Neural crest cell (in vitro differentiated cells): ENCODE results near the gene STK24. TPM values are rescaled to one million over a fixed set of nuclear protein-coding genes. Genes with fewer than 3 reads are reported as not detected.

Experiments
- DNase-seq: peaks from one replicate; pipeline ENCODE4 v3.0.0; 2021; ENCODE audit warnings: low read depth, mixed read lengths, low spot score
- H3K27ac Mint-ChIP-seq: one replicate; pipeline ENCODE4 v1.8.0; 2021; ENCODE audit warnings: mild to moderate bottlenecking, mixed read lengths; ENCODE audit not compliant: unreplicated experiment
- H3K27me3 Mint-ChIP-seq: 2 replicates; pipeline ENCODE4 v1.8.0; 2021; ENCODE audit warnings: low read depth, mild to moderate bottlenecking, mixed read lengths
- H3K36me3 Mint-ChIP-seq: 2 replicates; pipeline ENCODE4 v1.8.0; 2021; ENCODE audit warnings: low read depth, mild to moderate bottlenecking, mixed read lengths
- H3K4me1 Mint-ChIP-seq: 2 replicates; pipeline ENCODE4 v1.8.0; 2021; ENCODE audit warnings: mixed read lengths
- H3K4me3 Mint-ChIP-seq: one replicate; pipeline ENCODE4 v1.8.0; 2021; ENCODE audit warnings: mild to moderate bottlenecking, mixed read lengths
- H3K9me3 Mint-ChIP-seq: 2 replicates; pipeline ENCODE4 v1.8.0; 2021; ENCODE audit warnings: mixed read lengths
- CTCF ChIP-seq: fragments of 200-600 bp; sonication (generic); conservative IDR thresholded peaks from 2 replicates; pipeline ENCODE4 v1.5.0; 2021; ENCODE audit warnings: antibody characterized with exemption, mild to moderate bottlenecking
- total RNA-seq: library from RNA; stranded (reverse); gene quantifications from 2 replicates; pipeline ENCODE4 v1.2.1, GENCODE V29; 2021

STK24 gene
- total RNA-seq, 1 donor from 2014 or later: 114 TPM

GRCh38 chr13:98490866-98491265, 86.0 kb downstream of the STK24 start:
- Mint-ChIP-seq H3K27me3 (no peaks in the 10 kb centered on the region), H3K4me3 (peak overlapping the region; percentile 9), H3K27ac (no peak overlapping the region), H3K9me3 (no peaks in the 10 kb centered on the region), H3K36me3 (no peaks in the 10 kb centered on the region), H3K4me1 (peaks cover 73% of the 10 kb centered on the region)
- TF ChIP-seq CTCF: no peak
- no peak for DNase-seq

GRCh38 chr13:98490195-98490836, 86.6 kb downstream of the STK24 start:
- Mint-ChIP-seq H3K27me3 (no peaks in the 10 kb centered on the region), H3K4me3 (no peak overlapping the region), H3K9me3 (no peaks in the 10 kb centered on the region), H3K36me3 (no peaks in the 10 kb centered on the region), H3K27ac (no peak overlapping the region), H3K4me1 (peaks cover 73% of the 10 kb centered on the region)
- no peak for DNase-seq
- TF ChIP-seq CTCF: no peak

- Mint-ChIP-seq H3K4me3 (no peak overlapping the region), H3K9me3 (no peaks in the 10 kb centered on the region), H3K4me1 (peaks cover 74% of the 10 kb centered on the region), H3K27ac (no peak overlapping the region), H3K36me3 (no peaks in the 10 kb centered on the region), H3K27me3 (no peaks in the 10 kb centered on the region)
- no peak for DNase-seq
- no peak for TF ChIP-seq CTCF
Observed at GRCh38 chr13:98489446-98490194, 87.3 kb downstream of the STK24 start.

GRCh38 chr13:98488736-98489135, 88.2 kb downstream of the STK24 start:
- no peak for TF ChIP-seq CTCF
- H3K9me3 Mint-ChIP-seq: no peaks in the 10 kb centered on the region
- H3K27me3 Mint-ChIP-seq: no peaks in the 10 kb centered on the region
- peaks cover 80% of the 10 kb centered on the region for H3K4me1 Mint-ChIP-seq
- peak overlapping the region; percentile 22 for H3K27ac Mint-ChIP-seq
- H3K4me3 Mint-ChIP-seq: no peak overlapping the region
- no peak for DNase-seq
- H3K36me3 Mint-ChIP-seq: no peaks in the 10 kb centered on the region

GRCh38 chr13:98487522-98487921, 89.4 kb downstream of the STK24 start:
- peaks cover 77% of the 10 kb centered on the region for H3K4me1 Mint-ChIP-seq
- H3K9me3 Mint-ChIP-seq: no peaks in the 10 kb centered on the region
- no peaks in the 10 kb centered on the region for H3K27me3 Mint-ChIP-seq
- no peak overlapping the region for H3K27ac Mint-ChIP-seq
- H3K36me3 Mint-ChIP-seq: no peaks in the 10 kb centered on the region
- no peak overlapping the region for H3K4me3 Mint-ChIP-seq
- TF ChIP-seq CTCF: no peak
- DNase-seq: no peak
